ENCODE measurements around the gene SHISAL2B. TPM values are rescaled to one million over a fixed set of nuclear protein-coding genes. Genes with fewer than 3 reads are reported as not detected.
"Not testable (repeated sequence)": the region's sequence is repeated elsewhere in the genome, so short reads cannot be mapped to it uniquely, and the experiment has no call there.

The SHISAL2B gene
- total RNA-seq, 1 experiment from 2014 or later, result not detected

- DNase-seq (ENCODE audit: low spot score), result not testable (repeated sequence)
These were observed 6.1 kb downstream of the SHISAL2B start for GRCh38 chr5:64696414-64696813.

- DNase-seq (ENCODE audit: low spot score), result no peak
These were observed 10.5 kb downstream of the SHISAL2B start for GRCh38 chr5:64700765-64701164.

- DNase-seq (ENCODE audit: low spot score), result not testable (repeated sequence)
These were observed 15.8 kb downstream of the SHISAL2B start for GRCh38 chr5:64706074-64706473.

- no peak for DNase-seq (ENCODE audit: low spot score)
These were observed 16.9 kb downstream of the SHISAL2B start for GRCh38 chr5:64707191-64707590.

GRCh38 chr5:64714495-64714894 is 24.2 kb downstream of the SHISAL2B start:
- not testable (repeated sequence) for DNase-seq (ENCODE audit: low spot score)

GRCh38 chr5:64722588-64722987 is 32.3 kb downstream of the SHISAL2B start:
- no peak for DNase-seq (ENCODE audit: low spot score)

- no peak for DNase-seq (ENCODE audit: low spot score)
These were observed 36.8 kb downstream of the SHISAL2B start for GRCh38 chr5:64727150-64727549.

GRCh38 chr5:64742411-64742810 is 52.1 kb downstream of the SHISAL2B start:
- no peak for DNase-seq (ENCODE audit: low spot score)

- DNase-seq (ENCODE audit: low spot score), result no peak
These were observed 52.5 kb downstream of the SHISAL2B start for GRCh38 chr5:64742821-64743220.

GRCh38 chr5:64744914-64745313 is 54.6 kb downstream of the SHISAL2B start:
- DNase-seq (ENCODE audit: low spot score), result no peak

GRCh38 chr5:64746446-64746845 is 56.1 kb downstream of the SHISAL2B start:
- DNase-seq (ENCODE audit: low spot score), result no peak

GRCh38 chr5:64749385-64749784 is 59.1 kb downstream of the SHISAL2B start:
- no peak for DNase-seq (ENCODE audit: low spot score)

GRCh38 chr5:64754066-64754465 is 63.8 kb downstream of the SHISAL2B start:
- no peak for DNase-seq (ENCODE audit: low spot score)

GRCh38 chr5:64758901-64759300 is 68.6 kb downstream of the SHISAL2B start:
- DNase-seq (ENCODE audit: low spot score), result no peak

- no peak for DNase-seq (ENCODE audit: low spot score)
These were observed 69.8 kb downstream of the SHISAL2B start for GRCh38 chr5:64759960-64760660.

- no peak for DNase-seq (ENCODE audit: low spot score)
These were observed 73.7 kb downstream of the SHISAL2B start for GRCh38 chr5:64763948-64764503.

- DNase-seq (ENCODE audit: low spot score), result no peak
These were observed 75.7 kb downstream of the SHISAL2B start for GRCh38 chr5:64765804-64766504.

- no peak for DNase-seq (ENCODE audit: low spot score)
These were observed 76.6 kb downstream of the SHISAL2B start for GRCh38 chr5:64766941-64767340.

Other genes with a start within 250 kb of the SHISAL2B start
- gene RGS7BP, start 184.5 kb upstream of the SHISAL2B start, total RNA-seq (2014; rRNA removed; shearing (Covaris generic)), result not detected in 2 replicates
- 6.9 and 7.9 TPM in 2 replicates for gene SREK1IP1, start 78.2 kb downstream of the SHISAL2B start, total RNA-seq (2014; rRNA removed; shearing (Covaris generic))
- 25.0 and 33.4 TPM in 2 replicates for gene CWC27, start 78.4 kb downstream of the SHISAL2B start, total RNA-seq (2014; rRNA removed; shearing (Covaris generic))